GM23338 (cell line): ENCODE data around the gene CD47. TPM values are rescaled to one million over a fixed set of nuclear protein-coding genes. Genes with fewer than 3 reads are reported as not detected.

Experiments used
- ATAC-seq: fragments of 200-7000 bp; cut with Tn5 transposase; 3 replicates; pipeline ENCODE4 v1.9.1; 2020
- DNase-seq: peaks from one replicate; pipeline ENCODE4 v3.0.0-alpha.2; 2015; ENCODE audit warnings: low spot score
- H2AFZ ChIP-seq: fragments of 200-600 bp; sonication (generic); 2 replicates; pipeline ENCODE4 v1.8.0; 2016; ENCODE audit warnings: antibody characterized with exemption, mild to moderate bottlenecking, moderate library complexity
- H3F3A ChIP-seq: fragments of 200-600 bp; sonication (generic); replicated peaks from 2 replicates; pipeline ENCODE4 v1.8.0; 2017; ENCODE audit warnings: antibody characterized with exemption, mixed run types, low read depth
- H3K27ac ChIP-seq: fragments of 200-600 bp; sonication (generic); 2 replicates; pipeline ENCODE4 v1.6.1; 2016; ENCODE audit warnings: low read depth
- H3K27me3 ChIP-seq: fragments of 200-600 bp; sonication (generic); 2 replicates; pipeline ENCODE4 v1.8.0; 2016; ENCODE audit warnings: mild to moderate bottlenecking, mixed run types, moderate library complexity; ENCODE audit not compliant: insufficient read depth
- H3K36me3 ChIP-seq: fragments of 200-600 bp; sonication (generic); 2 replicates; pipeline ENCODE4 v1.8.0; 2016; ENCODE audit warnings: mild to moderate bottlenecking; ENCODE audit not compliant: insufficient read depth
- H3K4me1 ChIP-seq: fragments of 200-600 bp; sonication (generic); 2 replicates; pipeline ENCODE4 v1.8.0; 2016; ENCODE audit warnings: mild to moderate bottlenecking, moderate library complexity; ENCODE audit not compliant: insufficient read depth
- H3K4me2 ChIP-seq: fragments of 200-600 bp; sonication (generic); 2 replicates; pipeline ENCODE4 v1.7.1; 2017; ENCODE audit warnings: mixed run types
- H3K4me3 ChIP-seq: fragments of 200-600 bp; sonication (generic); 2 replicates; pipeline ENCODE4 v1.6.1; 2016; ENCODE audit warnings: mixed run types
- H3K79me2 ChIP-seq: fragments of 200-600 bp; sonication (generic); replicated peaks from 2 replicates; pipeline ENCODE4 v1.8.0; 2017; ENCODE audit warnings: mild to moderate bottlenecking; ENCODE audit not compliant: insufficient read depth
- H3K9me2 ChIP-seq: fragments of 200-600 bp; sonication (generic); 2 replicates; pipeline ENCODE4 v1.8.0; 2017; ENCODE audit not compliant: insufficient read depth
- H4K20me1 ChIP-seq: fragments of 200-600 bp; sonication (generic); replicated peaks from 2 replicates; pipeline ENCODE4 v1.8.0; 2017; ENCODE audit warnings: mild to moderate bottlenecking; ENCODE audit not compliant: insufficient read depth
- H3K27ac Mint-ChIP-seq: 2 replicates; pipeline ENCODE4 v1.8.0; 2020; ENCODE audit warnings: inconsistent platforms, mild to moderate bottlenecking, moderate library complexity, mixed read lengths
- H3K27me3 Mint-ChIP-seq: 3 replicates; pipeline ENCODE4 v1.8.0; 2022; ENCODE audit warnings: low read depth, mild to moderate bottlenecking, moderate library complexity, mixed read lengths, inconsistent platforms; ENCODE audit not compliant: insufficient read depth, poor library complexity
- H3K36me3 Mint-ChIP-seq: 3 replicates; pipeline ENCODE4 v1.8.0; 2021; ENCODE audit warnings: low read depth, mild to moderate bottlenecking, inconsistent platforms, moderate library complexity, mixed read lengths
- H3K4me1 Mint-ChIP-seq: 3 replicates; pipeline ENCODE4 v1.8.0; 2020; ENCODE audit warnings: mild to moderate bottlenecking, inconsistent platforms, mixed read lengths
- H3K4me3 Mint-ChIP-seq: 3 replicates; pipeline ENCODE4 v1.8.0; 2021; ENCODE audit warnings: moderate library complexity, mild to moderate bottlenecking, inconsistent platforms, mixed read lengths
- H3K9me3 Mint-ChIP-seq: 3 replicates; pipeline ENCODE4 v1.8.0; 2020; ENCODE audit warnings: moderate library complexity, mild to moderate bottlenecking, inconsistent platforms, mixed read lengths
- CREB1 ChIP-seq: fragments of 250-450 bp; sonication (Bioruptor Pico); IDR thresholded peaks from 2 replicates; pipeline ENCODE4 v1.5.0; 2020; ENCODE audit warnings: low read depth, mild to moderate bottlenecking, moderate library complexity
- CTCF ChIP-seq, 2 experiments: fragments of 200-600 bp in 1 of 2; sonication (generic) in 1 of 2; conservative IDR thresholded peaks; 2 replicates each; pipeline versions ENCODE4 v1.5.1 to v1.6.1; 2016 to 2017; ENCODE audit warnings: antibody characterized with exemption in 2 of 2, low read depth in 2 of 2, mild to moderate bottlenecking in 2 of 2, moderate library complexity in 1 of 2
- JUNB ChIP-seq: IDR thresholded peaks from one replicate; pipeline ENCODE4 v1.6.1; 2016; ENCODE audit warnings: antibody characterized with exemption; ENCODE audit not compliant: unreplicated experiment
- REST ChIP-seq: IDR thresholded peaks from one replicate; pipeline ENCODE4 v1.6.1; 2018; ENCODE audit warnings: antibody characterized with exemption; ENCODE audit not compliant: unreplicated experiment
- STAT1 ChIP-seq: IDR thresholded peaks from one replicate; pipeline ENCODE4 v1.6.1; 2016; ENCODE audit warnings: antibody characterized with exemption; ENCODE audit not compliant: unreplicated experiment
- ZNF114 ChIP-seq: fragments of 250-450 bp; sonication (Bioruptor Pico); IDR thresholded peaks from 2 replicates; pipeline ENCODE4 v1.5.0; 2020; ENCODE audit warnings: mild to moderate bottlenecking, moderate library complexity
- ZNF462 ChIP-seq: fragments of 250-450 bp; sonication (Bioruptor Pico); IDR thresholded peaks from 2 replicates; pipeline ENCODE4 v1.5.0; 2020; ENCODE audit warnings: mild to moderate bottlenecking, moderate library complexity
- polyA plus RNA-seq: library from polyadenylated mRNA; unstranded; fragments of >200 nt; fragmentation: Nextera tagmentation; extraction: Ambion mirVana; gene quantifications from 2 replicates; pipeline ENCODE4 v1.2.1, GENCODE V29; 2016
- total RNA-seq: library from RNA; depleted of rRNA; stranded (reverse); fragments of >200 nt; shearing (Covaris generic); gene quantifications from 2 replicates; pipeline ENCODE4 v1.2.3, GENCODE V29; 2014

CD47 gene
- total and polyA plus RNA-seq, 2 experiments from 2014 or later, result 22.1 to 26.9 TPM

GRCh38 chr3:108089579-108089978 lies 1.3 kb downstream of the CD47 start:
- H3K4me2 ChIP-seq, result peak overlapping the region; percentile 93
- no peak overlapping the region for H3K27ac ChIP-seq
- no peaks in the 10 kb centered on the region for H3K4me1 ChIP-seq
- no peaks in the 10 kb centered on the region for H3F3A ChIP-seq
- no peaks in the 10 kb centered on the region for H3K9me2 ChIP-seq
- Mint-ChIP-seq H3K9me3 (peaks cover 5% of the 10 kb centered on the region; the same call in 2 of the 3 replicates), H3K27me3 (peaks cover 25% of the 10 kb centered on the region), H3K4me1 (peaks cover 2% of the 10 kb centered on the region; the same call in 2 of the 3 replicates), H3K36me3 (no peaks in the 10 kb centered on the region; the same call in 1 of the 3 replicates), H3K4me3 (peak overlapping the region; percentile 98), H3K27ac (no peak overlapping the region)
- H2AFZ ChIP-seq, result no peak overlapping the region
- peak overlapping the region; percentile 99 for H3K4me3 ChIP-seq
- no peaks in the 10 kb centered on the region; the same call in none of the 2 replicates for H3K79me2 ChIP-seq
- peaks cover 42% of the 10 kb centered on the region for H3K27me3 ChIP-seq
- no peaks in the 10 kb centered on the region for H4K20me1 ChIP-seq
- ATAC-seq (no peak), DNase-seq (peak; percentile 10)
- no peak for TF ChIP-seq JUNB
- TF ChIP-seq ZNF462, result no peak
- no peaks in the 10 kb centered on the region for H3K36me3 ChIP-seq

- Histone ChIP-seq H3K27ac (no peak overlapping the region), H3K4me3 (no peak overlapping the region), H3K9me2 (no peaks in the 10 kb centered on the region), H4K20me1 (no peaks in the 10 kb centered on the region), H2AFZ (no peak overlapping the region), H3K27me3 (peaks cover 42% of the 10 kb centered on the region), H3K79me2 (no peaks in the 10 kb centered on the region; the same call in none of the 2 replicates), H3K36me3 (no peaks in the 10 kb centered on the region), H3K4me1 (no peaks in the 10 kb centered on the region), H3F3A (no peaks in the 10 kb centered on the region), H3K4me2 (no peak overlapping the region)
- peaks cover 2% of the 10 kb centered on the region; the same call in 2 of the 3 replicates for H3K4me1 Mint-ChIP-seq
- H3K4me3 Mint-ChIP-seq, result no peak overlapping the region
- H3K9me3 Mint-ChIP-seq, result peaks cover 5% of the 10 kb centered on the region; the same call in 2 of the 3 replicates
- H3K27ac Mint-ChIP-seq, result no peak overlapping the region
- DNase-seq, result no peak
- no peaks in the 10 kb centered on the region; the same call in 1 of the 3 replicates for H3K36me3 Mint-ChIP-seq
- peaks cover 25% of the 10 kb centered on the region for H3K27me3 Mint-ChIP-seq
- no peak for ATAC-seq
- TF ChIP-seq JUNB, result no peak
- no peak for TF ChIP-seq CREB1 (CRISPR knock-in tag)
- no peak for TF ChIP-seq ZNF114 (CRISPR knock-in tag)
- no peak for TF ChIP-seq STAT1
- no peak for TF ChIP-seq REST
- no peak for TF ChIP-seq CTCF (conservative IDR thresholded peaks at IDR 0.05; ENCODE audit: low read depth in 2 of 2)
Observed at GRCh38 chr3:108088697-108089096, 2.1 kb downstream of the CD47 start.
